Calu3 (cell line): Measurements from ENCODE around the gene LPAR1. TPM values are rescaled to one million over a fixed set of nuclear protein-coding genes. Genes with fewer than 3 reads are reported as not detected.

Source experiments
- BruUV-seq: library from RNA; stranded (reverse); fragments of 400-500 nt; replicated peaks from 2 replicates; lab custom pipeline; 2021; lab: Mats Ljungman, UMichigan
- CTCF ChIA-PET: fragments of 300-600 bp; sonication (Branson Sonifier 250); formaldehyde crosslinking; loops from one replicate; lab custom pipeline; 2022; ENCODE audit warnings: antibody characterized with exemption; lab: Charles Lee
- DNase-seq: peaks from one replicate; pipeline ENCODE4 v3.0.0; 2022
- H3K27ac Mint-ChIP-seq: one replicate; pipeline ENCODE4 v1.8.0; 2022; ENCODE audit warnings: mixed read lengths; ENCODE audit not compliant: unreplicated experiment
- H3K27me3 Mint-ChIP-seq: one replicate; pipeline ENCODE4 v1.8.0; 2022; ENCODE audit warnings: mixed read lengths; ENCODE audit not compliant: unreplicated experiment
- H3K36me3 Mint-ChIP-seq: one replicate; pipeline ENCODE4 v1.8.0; 2022; ENCODE audit warnings: mild to moderate bottlenecking, moderate library complexity, mixed read lengths; ENCODE audit not compliant: insufficient read depth, unreplicated experiment
- H3K4me1 Mint-ChIP-seq: one replicate; pipeline ENCODE4 v1.8.0; 2022; ENCODE audit warnings: mild to moderate bottlenecking, low read depth, mixed read lengths; ENCODE audit not compliant: unreplicated experiment
- H3K4me3 Mint-ChIP-seq: one replicate; pipeline ENCODE4 v1.8.0; 2022; ENCODE audit warnings: mild to moderate bottlenecking, low read depth, moderate library complexity, mixed read lengths; ENCODE audit not compliant: unreplicated experiment
- H3K9me3 Mint-ChIP-seq: one replicate; pipeline ENCODE4 v1.8.0; 2022; ENCODE audit warnings: low read depth, mixed read lengths; ENCODE audit not compliant: unreplicated experiment
- intact Hi-C: fragments of 100-400 bp; cut with micrococcal nuclease; formaldehyde crosslinking; loops from one replicate; pipeline ENCODE4 v1.10.0; 2022; ENCODE audit not compliant: unreplicated experiment
- total RNA-seq: library from RNA; stranded (reverse); gene quantifications from 2 replicates; pipeline ENCODE4 v1.2.3, GENCODE V29; 2022
- TF ChIP-seq, protein P1 (sequence below): fragments of 200-600 bp; IDR thresholded peaks from one replicate; pipeline ENCODE4 v1.8.0; 2022; ENCODE audit warnings: antibody characterized with exemption; ENCODE audit not compliant: unreplicated experiment

The LPAR1 gene
- total RNA-seq, 1 experiment from 2014 or later: 6.3 TPM

- Mint-ChIP-seq H3K36me3 (no peaks in the 10 kb centered on the region), H3K4me3 (no peak overlapping the region), H3K4me1 (no peaks in the 10 kb centered on the region), H3K9me3 (no peaks in the 10 kb centered on the region), H3K27ac (no peak overlapping the region), H3K27me3 (no peaks in the 10 kb centered on the region)
- CTCF ChIA-PET: no interaction called here
- BruUV-seq: no TSS peak
- intact Hi-C loops: no loop called here
- DNase-seq: no peak
- TF ChIP-seq, protein P1, sequence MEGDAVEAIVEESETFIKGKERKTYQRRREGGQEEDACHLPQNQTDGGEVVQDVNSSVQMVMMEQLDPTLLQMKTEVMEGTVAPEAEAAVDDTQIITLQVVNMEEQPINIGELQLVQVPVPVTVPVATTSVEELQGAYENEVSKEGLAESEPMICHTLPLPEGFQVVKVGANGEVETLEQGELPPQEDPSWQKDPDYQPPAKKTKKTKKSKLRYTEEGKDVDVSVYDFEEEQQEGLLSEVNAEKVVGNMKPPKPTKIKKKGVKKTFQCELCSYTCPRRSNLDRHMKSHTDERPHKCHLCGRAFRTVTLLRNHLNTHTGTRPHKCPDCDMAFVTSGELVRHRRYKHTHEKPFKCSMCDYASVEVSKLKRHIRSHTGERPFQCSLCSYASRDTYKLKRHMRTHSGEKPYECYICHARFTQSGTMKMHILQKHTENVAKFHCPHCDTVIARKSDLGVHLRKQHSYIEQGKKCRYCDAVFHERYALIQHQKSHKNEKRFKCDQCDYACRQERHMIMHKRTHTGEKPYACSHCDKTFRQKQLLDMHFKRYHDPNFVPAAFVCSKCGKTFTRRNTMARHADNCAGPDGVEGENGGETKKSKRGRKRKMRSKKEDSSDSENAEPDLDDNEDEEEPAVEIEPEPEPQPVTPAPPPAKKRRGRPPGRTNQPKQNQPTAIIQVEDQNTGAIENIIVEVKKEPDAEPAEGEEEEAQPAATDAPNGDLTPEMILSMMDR: no peak
These were observed 7.8 kb downstream of the LPAR1 start for GRCh38 chr9:111030492-111030891.

DNA sequence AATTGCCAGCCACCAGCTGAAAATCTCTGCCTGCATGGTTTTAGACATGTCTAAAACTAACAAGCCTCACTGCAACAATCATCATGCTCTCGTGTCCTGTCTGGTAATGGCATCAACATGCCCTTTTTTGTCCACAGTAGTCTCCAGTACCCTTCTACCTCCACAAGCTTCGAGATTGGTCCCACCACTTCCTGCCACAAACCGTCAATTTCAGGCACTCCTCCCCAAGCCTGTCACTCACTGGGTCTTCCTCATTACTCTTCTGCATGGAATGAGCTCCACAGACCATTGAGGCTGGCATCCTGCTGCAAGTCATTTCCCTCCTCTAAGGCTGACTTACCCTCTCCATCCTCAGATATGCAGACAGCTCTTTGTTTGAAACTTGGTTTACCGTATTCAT, 9.0 kb downstream of the LPAR1 start:
- Mint-ChIP-seq H3K9me3 (no peaks in the 10 kb centered on the region), H3K36me3 (no peaks in the 10 kb centered on the region), H3K27me3 (no peaks in the 10 kb centered on the region), H3K4me1 (no peaks in the 10 kb centered on the region), H3K27ac (no peak overlapping the region), H3K4me3 (no peak overlapping the region)
- no peak for DNase-seq
- CTCF ChIA-PET: no interaction called here
- BruUV-seq: no TSS peak
- TF ChIP-seq, protein P1: no peak
- intact Hi-C loops: no loop called here

- Mint-ChIP-seq H3K27me3 (no peaks in the 10 kb centered on the region), H3K9me3 (no peaks in the 10 kb centered on the region), H3K4me3 (no peak overlapping the region), H3K27ac (no peak overlapping the region), H3K36me3 (no peaks in the 10 kb centered on the region), H3K4me1 (peaks cover 8% of the 10 kb centered on the region)
- intact Hi-C loops: no loop called here
- BruUV-seq: no TSS peak
- no peak for DNase-seq
- TF ChIP-seq, protein P1: no peak
- CTCF ChIA-PET: interaction anchor here (0.6 kb wide), 1 partner anchor 22 kb away, joined by 7 read pairs; no protein-coding TSS in a partner anchor
These were observed 10.5 kb downstream of the LPAR1 start for GRCh38 chr9:111027798-111028197.

- H3K36me3 Mint-ChIP-seq: no peaks in the 10 kb centered on the region
- H3K27me3 Mint-ChIP-seq: no peaks in the 10 kb centered on the region
- H3K27ac Mint-ChIP-seq: no peak overlapping the region
- CTCF ChIA-PET: interaction anchor here (0.7 kb wide), 1 partner anchor 9 kb away, joined by 3 read pairs; no protein-coding TSS in a partner anchor
- intact Hi-C loops: no loop called here
- BruUV-seq: no TSS peak
- no peak overlapping the region for H3K4me3 Mint-ChIP-seq
- peaks cover 22% of the 10 kb centered on the region for H3K4me1 Mint-ChIP-seq
- TF ChIP-seq, protein P1: no peak
- no peak for DNase-seq
- H3K9me3 Mint-ChIP-seq: no peaks in the 10 kb centered on the region
These were observed 15.1 kb downstream of the LPAR1 start for GRCh38 chr9:111023128-111023527.
